HL-60 (cell line): Measurements from ENCODE around the gene MCL1.

ENCODE experiments used
- DNase-seq, 2 experiments: peaks; one replicate each; pipeline ENCODE4 v3.0.0-alpha.2; 2010 to 2020; ENCODE audit warnings: low read depth in 1 of 2, low spot score in 1 of 2
- H3K27ac ChIP-seq: fragments of 250-450 bp; sonication (Bioruptor Pico); replicated peaks from 2 replicates; pipeline ENCODE4 v1.5.1; 2020; ENCODE audit warnings: mild to moderate bottlenecking, moderate library complexity
- H3K27me3 ChIP-seq: fragments of 250-450 bp; sonication (Bioruptor Pico); 2 replicates; pipeline ENCODE4 v1.5.1; 2021; ENCODE audit warnings: mild to moderate bottlenecking, moderate library complexity; ENCODE audit not compliant: insufficient read depth, poor library complexity, severe bottlenecking
- H3K4me3 ChIP-seq: replicated peaks from 2 replicates; pipeline ENCODE4 v1.5.1; 2011; ENCODE audit warnings: mild to moderate bottlenecking, control low read depth, low read length; ENCODE audit not compliant: insufficient read depth
- CTCF ChIP-seq: IDR thresholded peaks from one replicate; pipeline ENCODE4 v1.5.1; 2011; ENCODE audit warnings: low read length, control low read depth, inconsistent platforms; ENCODE audit not compliant: insufficient read depth
- GABPA ChIP-seq: IDR thresholded peaks from 2 replicates; pipeline ENCODE4 v1.6.1; 2012; ENCODE audit warnings: low read depth
- POLR2AphosphoS5 ChIP-seq: IDR thresholded peaks from 2 replicates; pipeline ENCODE4 v1.6.1; 2012; ENCODE audit warnings: low read depth
- REST ChIP-seq: IDR thresholded peaks from 2 replicates; pipeline ENCODE4 v1.6.1; 2012; ENCODE audit warnings: low read depth; ENCODE audit not compliant: insufficient replicate concordance
- SPI1 ChIP-seq: IDR thresholded peaks from 2 replicates; pipeline ENCODE4 v1.6.1; 2012; ENCODE audit warnings: low read depth, mild to moderate bottlenecking, borderline replicate concordance

The MCL1 gene

GRCh38 chr1:150532860-150533259 lies 46.5 kb downstream of the MCL1 start:
- TF ChIP-seq GABPA, result no peak
- TF ChIP-seq CTCF, result no peak
- no peak for TF ChIP-seq SPI1
- no peak for TF ChIP-seq REST
- TF ChIP-seq POLR2AphosphoS5, result no peak
- DNase-seq, result no peak
- Histone ChIP-seq H3K27ac (no peak overlapping the region), H3K4me3 (no peak overlapping the region), H3K27me3 (no peaks in the 10 kb centered on the region)

GRCh38 chr1:150530491-150531159 lies 48.8 kb downstream of the MCL1 start:
- Histone ChIP-seq H3K4me3 (no peak overlapping the region), H3K27ac (no peak overlapping the region), H3K27me3 (no peaks in the 10 kb centered on the region)
- no peak for TF ChIP-seq CTCF
- no peak for TF ChIP-seq POLR2AphosphoS5
- TF ChIP-seq GABPA, result no peak
- TF ChIP-seq REST, result no peak
- TF ChIP-seq SPI1, result no peak
- no peak for DNase-seq

GRCh38 chr1:150529017-150529416 lies 50.4 kb downstream of the MCL1 start:
- Histone ChIP-seq H3K4me3 (no peak overlapping the region), H3K27ac (no peak overlapping the region), H3K27me3 (no peaks in the 10 kb centered on the region)
- no peak for TF ChIP-seq POLR2AphosphoS5
- TF ChIP-seq REST, result no peak
- TF ChIP-seq GABPA, result no peak
- no peak for TF ChIP-seq SPI1
- no peak for TF ChIP-seq CTCF
- no peak for DNase-seq
